Mesendoderm (in vitro differentiated cells): ENCODE results near the gene SP100.

Experiments used
- DNase-seq: peaks from one replicate; pipeline ENCODE4 v3.0.0; 2013
- H2AK5ac ChIP-seq: 2 replicates; pipeline ENCODE4 v1.6.1; 2013; ENCODE audit warnings: low read length, inconsistent platforms
- H2BK120ac ChIP-seq: 2 replicates; pipeline ENCODE4 v1.6.1; 2013; ENCODE audit warnings: low read depth, mild to moderate bottlenecking, low read length, moderate library complexity, mixed read lengths
- H2BK15ac ChIP-seq: replicated peaks from 2 replicates; pipeline ENCODE4 v1.6.1; 2013; ENCODE audit warnings: low read depth, mild to moderate bottlenecking, moderate library complexity
- H2BK5ac ChIP-seq: 2 replicates; pipeline ENCODE4 v1.6.1; 2013; ENCODE audit warnings: low read length, inconsistent platforms
- H3K18ac ChIP-seq: 2 replicates; pipeline ENCODE4 v1.6.1; 2013; ENCODE audit warnings: mild to moderate bottlenecking, low read length, mixed read lengths
- H3K23ac ChIP-seq: one replicate; pipeline ENCODE4 v1.6.1; 2013; ENCODE audit warnings: low read length
- H3K27ac ChIP-seq: 2 replicates; pipeline ENCODE4 v1.5.1; 2013; ENCODE audit warnings: low read depth, mild to moderate bottlenecking, inconsistent platforms, low read length, moderate library complexity
- H3K27me3 ChIP-seq: 2 replicates; pipeline ENCODE4 v1.6.1; 2013; ENCODE audit warnings: low read length, control low read depth, mild to moderate bottlenecking, inconsistent platforms; ENCODE audit not compliant: insufficient read depth, poor library complexity
- H3K36me3 ChIP-seq: 2 replicates; pipeline ENCODE4 v1.6.1; 2013; ENCODE audit warnings: low read length, inconsistent platforms; ENCODE audit not compliant: control insufficient read depth, insufficient read depth
- H3K4ac ChIP-seq: one replicate; pipeline ENCODE4 v1.6.1; 2013; ENCODE audit warnings: low read depth, mild to moderate bottlenecking, low read length, moderate library complexity
- H3K4me1 ChIP-seq: 2 replicates; pipeline ENCODE4 v1.6.1; 2013; ENCODE audit warnings: low read depth, low read length, inconsistent platforms; ENCODE audit not compliant: control insufficient read depth
- H3K4me2 ChIP-seq: 2 replicates; pipeline ENCODE4 v1.6.1; 2013; ENCODE audit warnings: low read length
- H3K4me3 ChIP-seq: 2 replicates; pipeline ENCODE4 v1.5.1; 2013; ENCODE audit warnings: mild to moderate bottlenecking, low read length
- H3K56ac ChIP-seq: one replicate; pipeline ENCODE4 v1.6.1; 2013; ENCODE audit warnings: low read length
- H3K79me1 ChIP-seq: 2 replicates; pipeline ENCODE4 v1.6.1; 2013; ENCODE audit warnings: low read length, inconsistent platforms
- H3K79me2 ChIP-seq: 2 replicates; pipeline ENCODE4 v1.6.1; 2013; ENCODE audit warnings: mild to moderate bottlenecking, low read length; ENCODE audit not compliant: control insufficient read depth, insufficient read depth
- H3K9ac ChIP-seq: 2 replicates; pipeline ENCODE4 v1.6.1; 2013; ENCODE audit warnings: low read length, inconsistent platforms
- H4K5ac ChIP-seq: one replicate; pipeline ENCODE4 v1.6.1; 2013; ENCODE audit warnings: low read length
- H4K8ac ChIP-seq: one replicate; pipeline ENCODE4 v1.6.1; 2013; ENCODE audit warnings: low read depth, mild to moderate bottlenecking, control low read depth, low read length, moderate library complexity
- WGBS: extraction: QIAGEN DNeasy Blood & Tissue Kit; methylation state at CpG from one replicate; pipeline ENCODE4 v1.1.7; 2013; ENCODE audit warnings: low lambda C conversion rate, missing lambda C conversion rate; ENCODE audit not compliant: insufficient coverage; ENCODE audit errors: extremely low coverage; 5-methylcytosine and 5-hydroxymethylcytosine counted together

The SP100 gene

DNA sequence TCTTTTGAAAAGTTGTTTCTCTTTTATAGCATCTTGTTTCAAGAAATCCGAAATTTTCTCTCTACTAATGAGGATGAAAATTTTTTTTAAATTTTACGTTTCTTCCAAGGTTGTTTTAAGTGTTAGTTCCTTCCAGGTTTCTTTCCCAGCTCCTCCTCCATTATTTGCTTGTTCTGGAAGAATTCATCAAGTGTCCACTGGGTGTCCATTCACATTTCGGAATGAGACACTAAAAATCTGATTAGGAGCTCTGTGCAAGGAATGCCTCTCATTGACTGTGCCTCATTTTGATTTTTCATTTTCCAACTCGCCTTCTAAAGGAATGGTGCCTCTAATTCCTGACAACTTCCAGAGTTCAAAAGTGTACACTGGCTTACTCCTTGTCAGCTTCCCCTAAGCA lies 6.1 kb downstream of the SP100 start:
- Histone ChIP-seq H2BK15ac (no peak overlapping the region), H3K27me3 (no peaks in the 10 kb centered on the region), H2AK5ac (no peak overlapping the region), H3K4ac (no peak overlapping the region), H3K79me2 (no peaks in the 10 kb centered on the region), H3K4me2 (no peak overlapping the region), H3K4me3 (no peak overlapping the region), H3K9ac (no peak overlapping the region), H3K27ac (no peak overlapping the region), H3K4me1 (no peaks in the 10 kb centered on the region), H3K23ac (no peak overlapping the region), H3K79me1 (no peaks in the 10 kb centered on the region), H3K36me3 (no peaks in the 10 kb centered on the region), H4K8ac (no peak overlapping the region), H3K18ac (no peak overlapping the region), H2BK5ac (no peak overlapping the region), H3K56ac (no peak overlapping the region), H2BK120ac (no peak overlapping the region), H4K5ac (no peak overlapping the region)
- no peak for DNase-seq
- no CpG with 5 or more reads among the region's 4 CpGs for WGBS

DNA sequence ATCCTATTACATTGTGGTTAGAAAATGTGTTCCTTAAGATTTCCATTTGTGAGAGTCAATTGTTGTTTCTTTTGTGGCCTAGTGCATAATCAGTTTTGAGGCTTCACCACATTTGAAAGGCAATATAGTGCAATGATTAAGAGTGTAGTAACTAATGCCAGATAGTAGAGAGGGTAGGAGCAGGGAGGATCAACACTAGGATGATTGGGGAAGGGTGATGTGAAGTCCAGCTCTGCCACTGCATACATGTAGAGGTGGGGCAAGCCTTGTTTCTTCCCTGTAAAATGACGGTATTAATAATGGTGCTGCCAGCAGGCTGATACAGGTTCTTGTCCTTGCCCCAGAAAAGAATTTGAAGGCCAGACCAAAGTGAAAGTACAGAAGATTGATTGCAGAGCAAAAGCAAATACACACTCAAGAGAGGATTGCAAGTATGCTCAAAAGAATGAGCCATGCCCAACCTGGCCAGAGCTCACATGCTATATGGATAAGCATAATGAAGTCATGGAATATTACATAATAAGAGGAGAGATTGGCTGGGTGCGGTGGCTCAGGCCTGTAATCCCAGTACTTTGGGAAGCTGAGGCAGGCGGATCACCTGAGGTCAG lies 8.0 kb downstream of the SP100 start:
- no peak overlapping the region for H3K4ac ChIP-seq
- no peak overlapping the region for H3K23ac ChIP-seq
- no peak overlapping the region for H3K9ac ChIP-seq
- H3K4me2 ChIP-seq = no peak overlapping the region
- H4K8ac ChIP-seq = no peak overlapping the region
- H3K79me2 ChIP-seq = no peaks in the 10 kb centered on the region
- H2BK5ac ChIP-seq = no peak overlapping the region
- H4K5ac ChIP-seq = no peak overlapping the region
- H3K27ac ChIP-seq = no peak overlapping the region
- H3K79me1 ChIP-seq = no peaks in the 10 kb centered on the region
- no peak overlapping the region for H3K56ac ChIP-seq
- no peak overlapping the region for H2BK15ac ChIP-seq
- H3K36me3 ChIP-seq = no peaks in the 10 kb centered on the region
- DNase-seq = no peak
- H3K18ac ChIP-seq = no peak overlapping the region
- H3K4me3 ChIP-seq = no peak overlapping the region
- H3K27me3 ChIP-seq = no peaks in the 10 kb centered on the region
- H2BK120ac ChIP-seq = no peak overlapping the region
- WGBS = no CpG with 5 or more reads among the region's 3 CpGs
- no peak overlapping the region for H2AK5ac ChIP-seq
- H3K4me1 ChIP-seq = no peaks in the 10 kb centered on the region

DNA sequence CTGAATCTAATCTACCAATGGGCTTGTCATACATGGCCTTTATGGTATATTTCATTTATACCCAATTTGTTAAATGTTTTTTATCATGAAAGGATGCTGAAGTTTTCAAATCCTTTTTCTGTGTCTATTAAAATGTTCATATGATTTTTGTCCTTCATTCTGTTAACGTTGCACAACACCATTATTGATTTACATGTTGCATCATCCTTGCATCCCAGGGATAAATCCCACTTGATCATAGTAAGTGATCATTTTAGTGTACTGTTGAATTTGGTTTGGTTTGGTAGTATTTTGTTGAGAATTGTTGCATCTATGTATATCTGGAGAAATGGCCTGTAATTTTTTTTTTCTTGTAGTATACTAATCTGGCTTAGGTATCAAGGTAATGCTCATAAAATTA lies 9.4 kb downstream of the SP100 start:
- Histone ChIP-seq H2BK5ac (no peak overlapping the region), H3K4me3 (no peak overlapping the region), H3K56ac (no peak overlapping the region), H3K4me2 (no peak overlapping the region), H3K23ac (no peak overlapping the region), H3K79me2 (no peaks in the 10 kb centered on the region), H3K18ac (no peak overlapping the region), H4K5ac (no peak overlapping the region), H3K9ac (no peak overlapping the region), H3K27me3 (no peaks in the 10 kb centered on the region), H3K4me1 (no peaks in the 10 kb centered on the region), H3K36me3 (no peaks in the 10 kb centered on the region), H4K8ac (no peak overlapping the region), H3K4ac (no peak overlapping the region), H3K79me1 (no peaks in the 10 kb centered on the region), H2BK120ac (no peak overlapping the region), H2AK5ac (no peak overlapping the region), H3K27ac (no peak overlapping the region), H2BK15ac (no peak overlapping the region)
- no CpG with 5 or more reads among the region's 1 CpG for WGBS
- no peak for DNase-seq

DNA sequence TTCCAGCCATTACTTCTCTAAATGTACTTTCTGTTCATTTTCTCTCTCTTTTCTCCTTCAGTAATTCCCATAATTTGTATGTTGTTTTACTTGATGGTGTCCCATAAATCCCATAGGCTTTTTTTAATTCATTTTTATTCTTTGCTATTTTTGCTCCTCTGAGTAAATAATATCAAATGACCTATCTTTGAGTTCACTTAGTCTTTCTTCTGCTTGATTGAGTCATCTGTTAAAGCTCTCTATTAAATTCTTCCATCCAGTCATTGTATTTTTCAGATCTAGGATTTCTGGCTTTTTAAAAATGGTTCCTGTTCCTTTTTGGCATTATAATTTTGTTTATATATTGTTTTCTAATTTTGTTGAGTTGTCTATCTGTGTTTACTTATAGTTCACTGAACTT lies 13.5 kb downstream of the SP100 start:
- DNase-seq = no peak

DNA sequence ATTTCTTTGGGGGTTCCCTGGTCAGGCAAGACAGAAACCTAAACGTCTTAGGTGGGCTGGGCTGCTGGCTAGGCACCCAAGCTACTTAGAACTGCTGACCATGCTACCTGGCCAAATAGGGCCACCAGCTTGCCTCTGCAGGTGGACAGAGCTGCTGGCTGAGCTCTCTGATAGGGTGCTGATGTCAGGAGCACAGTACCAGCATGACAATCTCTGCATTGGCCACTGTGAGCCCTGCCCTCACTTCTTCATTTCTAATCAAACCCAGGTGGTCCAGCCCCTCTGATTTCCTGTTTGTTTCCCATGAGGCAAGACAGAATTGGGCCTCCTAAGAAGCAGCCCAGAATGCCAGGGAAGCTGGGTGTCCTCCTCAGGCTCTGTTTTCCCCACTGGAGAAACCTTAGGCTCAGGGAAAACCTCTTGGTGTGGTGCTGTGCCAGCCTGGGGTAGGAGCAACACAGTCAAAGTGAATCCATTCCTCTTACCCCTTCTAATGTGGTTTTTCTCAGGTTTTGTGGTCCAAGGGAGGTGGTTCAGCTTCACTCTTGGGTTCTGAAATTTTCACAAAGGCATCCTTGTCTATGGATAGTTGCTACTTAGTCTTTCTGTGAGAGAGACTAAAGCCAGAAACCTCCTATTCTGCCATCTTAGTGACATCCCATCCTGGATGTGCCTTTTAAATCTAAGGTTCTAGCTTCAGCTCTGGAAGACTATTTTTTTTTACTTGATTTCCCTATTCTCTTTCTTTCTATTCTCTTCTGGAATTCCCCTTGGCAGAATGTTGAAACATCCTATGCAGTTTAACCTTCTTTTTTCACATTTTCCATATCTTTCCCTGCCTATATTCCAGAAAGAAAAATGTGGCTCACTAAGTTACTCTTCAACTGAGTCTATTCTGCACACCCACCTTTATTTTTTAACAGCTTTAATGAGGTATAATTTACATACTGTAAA lies 15.2 kb downstream of the SP100 start:
- Histone ChIP-seq H3K18ac (no peak overlapping the region), H3K4me1 (no peaks in the 10 kb centered on the region), H3K79me1 (no peaks in the 10 kb centered on the region), H3K23ac (no peak overlapping the region), H4K8ac (no peak overlapping the region), H2AK5ac (no peak overlapping the region), H2BK15ac (no peak overlapping the region), H3K4ac (no peak overlapping the region), H3K27ac (no peak overlapping the region), H2BK120ac (no peak overlapping the region), H3K36me3 (no peaks in the 10 kb centered on the region), H3K4me3 (no peak overlapping the region), H3K56ac (no peak overlapping the region), H3K9ac (no peak overlapping the region), H3K79me2 (no peaks in the 10 kb centered on the region), H3K27me3 (no peaks in the 10 kb centered on the region), H4K5ac (no peak overlapping the region), H3K4me2 (no peak overlapping the region), H2BK5ac (no peak overlapping the region)
- no CpG with 5 or more reads among the region's 1 CpG for WGBS
- no peak for DNase-seq

More for the DNA sequence above, 13.5 kb downstream of the SP100 start:
- Histone ChIP-seq H3K79me1 (no peaks in the 10 kb centered on the region), H3K4ac (no peak overlapping the region), H4K5ac (no peak overlapping the region), H3K27me3 (no peaks in the 10 kb centered on the region), H2AK5ac (no peak overlapping the region), H4K8ac (no peak overlapping the region), H3K9ac (no peak overlapping the region), H3K4me2 (no peak overlapping the region), H3K23ac (no peak overlapping the region), H2BK15ac (no peak overlapping the region), H3K18ac (no peak overlapping the region), H3K4me1 (no peaks in the 10 kb centered on the region), H2BK120ac (no peak overlapping the region), H2BK5ac (no peak overlapping the region), H3K4me3 (no peak overlapping the region), H3K36me3 (no peaks in the 10 kb centered on the region), H3K27ac (no peak overlapping the region), H3K79me2 (no peaks in the 10 kb centered on the region), H3K56ac (no peak overlapping the region)
